ENCODE measurements around the gene HRH4. TPM values are rescaled to one million over a fixed set of nuclear protein-coding genes. Genes with fewer than 3 reads are reported as not detected.

HRH4 gene
- total and polyA plus RNA-seq, 2 of the 13 experiments (the other 11 are each of a cell fraction or from before 2014, with no cell fraction given) = not detected

- TF ChIP-seq HBP1 (CRISPR knock-in tag; IDR thresholded peaks at IDR 0.05; ENCODE audit: low read depth) (no peak), PCBP1 (IDR thresholded peaks at IDR 0.05; ENCODE audit: borderline replicate concordance, low read depth, low read length) (no peak), ZMAT5 (CRISPR knock-in tag; IDR thresholded peaks at IDR 0.05; ENCODE audit: borderline replicate concordance, low read depth) (no peak), ZUFSP (CRISPR knock-in tag; IDR thresholded peaks at IDR 0.05; ENCODE audit: borderline replicate concordance) (no peak), ZNF784 (CRISPR knock-in tag; IDR thresholded peaks at IDR 0.05; ENCODE audit: borderline replicate concordance) (no peak), ZNF512 (CRISPR knock-in tag; IDR thresholded peaks at IDR 0.05) (no peak), ZFY (CRISPR knock-in tag; IDR thresholded peaks at IDR 0.05) (peak; percentile 82), GPN1 (CRISPR knock-in tag; IDR thresholded peaks at IDR 0.05; ENCODE audit: borderline replicate concordance) (no peak), TCF7L2 (IDR thresholded peaks at IDR 0.05; ENCODE audit: low read depth, low read length) (no peak), ATF7-NPFF (CRISPR knock-in tag; IDR thresholded peaks at IDR 0.05; ENCODE audit: low read depth) (peak; percentile 38; the same call in 1 of the 2 replicates), SSRP1 (CRISPR knock-in tag; IDR thresholded peaks at IDR 0.05) (no peak), ZNF383 (CRISPR knock-in tag; IDR thresholded peaks at IDR 0.05; ENCODE audit: borderline replicate concordance) (no peak), MIXL1 (CRISPR knock-in tag; IDR thresholded peaks at IDR 0.05) (no peak), GABPB1 (CRISPR knock-in tag; IDR thresholded peaks at IDR 0.05) (peak; percentile 96), SRSF9 (IDR thresholded peaks at IDR 0.05; ENCODE audit: borderline replicate concordance, insufficient read depth, low read depth, low read length, poor library complexity, severe bottlenecking) (no peak), GLMP (CRISPR knock-in tag; IDR thresholded peaks at IDR 0.05; ENCODE audit: borderline replicate concordance) (no peak), PATZ1 (CRISPR knock-in tag; IDR thresholded peaks at IDR 0.05) (no peak)
Measured at GRCh38 chr18:24426398-24427294, 33.8 kb upstream of the HRH4 start, which contains the start of gene IMPACT (continued).
